ENCODE data around the gene GATD1.

Gene GATD1

DNA sequence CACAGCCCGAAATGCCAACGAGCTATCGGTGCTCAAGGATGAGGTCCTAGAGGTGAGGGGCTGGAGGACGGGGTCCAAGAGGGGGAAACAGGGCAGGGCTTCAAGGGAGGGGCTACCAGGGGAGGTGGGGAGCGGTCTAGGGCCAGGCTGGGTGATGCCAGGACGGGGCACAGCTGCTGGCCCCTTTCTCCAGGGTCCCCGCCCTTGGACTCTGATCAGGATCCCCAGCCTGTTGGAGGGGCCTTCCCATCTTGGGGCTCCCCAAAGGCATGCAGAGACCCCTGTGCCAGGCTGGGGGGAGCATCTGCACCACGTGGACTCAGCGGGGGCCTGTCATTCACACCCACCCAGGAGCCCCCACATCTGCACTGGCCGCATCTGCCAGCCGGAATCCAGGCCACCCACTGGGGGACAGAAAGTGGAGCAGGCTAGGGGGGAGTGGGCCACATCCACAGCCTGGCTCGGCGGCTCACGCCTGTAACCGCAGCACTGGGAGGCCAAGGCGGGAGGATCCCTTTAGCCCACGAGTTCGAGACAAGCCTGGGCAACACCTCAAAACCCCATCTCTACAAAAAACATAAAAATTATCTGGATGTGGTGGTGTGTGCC is 52.4 kb downstream of the GATD1 start:
- DNase-seq: no peak

DNA sequence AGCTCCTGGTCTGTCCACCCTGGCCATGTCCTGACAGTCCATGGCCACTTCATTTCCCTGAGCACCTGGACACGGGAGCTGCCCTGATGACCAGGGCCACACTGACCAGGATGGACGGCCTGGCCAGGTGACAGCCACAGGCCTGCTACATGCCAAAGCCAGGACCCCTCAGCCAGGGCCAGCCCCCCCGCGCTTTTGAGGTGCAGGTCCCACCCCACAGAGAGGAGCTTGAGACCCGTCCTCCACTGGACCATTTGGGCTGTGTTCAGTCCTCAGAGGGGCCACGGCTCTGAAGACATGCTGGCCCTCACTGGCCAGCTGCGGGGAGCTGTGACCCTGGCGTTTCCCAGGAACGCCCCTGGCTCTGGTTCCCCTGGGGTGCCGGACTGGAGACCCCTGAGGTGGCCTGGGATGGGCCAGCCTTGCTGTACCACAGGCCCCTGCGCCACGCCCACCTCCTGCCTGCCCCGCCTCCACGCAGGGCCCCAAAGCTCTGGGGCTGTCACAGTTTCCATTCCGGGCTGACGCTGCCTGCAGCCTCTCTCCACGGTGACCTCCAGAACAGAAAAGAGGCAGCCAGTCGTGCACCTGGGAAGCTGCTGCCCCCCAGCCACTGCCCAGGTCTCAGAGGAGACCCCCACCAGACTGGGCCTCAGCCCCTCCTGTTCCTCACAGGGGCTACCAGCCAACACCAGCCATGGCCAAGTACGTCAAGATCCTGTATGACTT is 53.1 kb downstream of the GATD1 start:
- no peak for DNase-seq

DNA sequence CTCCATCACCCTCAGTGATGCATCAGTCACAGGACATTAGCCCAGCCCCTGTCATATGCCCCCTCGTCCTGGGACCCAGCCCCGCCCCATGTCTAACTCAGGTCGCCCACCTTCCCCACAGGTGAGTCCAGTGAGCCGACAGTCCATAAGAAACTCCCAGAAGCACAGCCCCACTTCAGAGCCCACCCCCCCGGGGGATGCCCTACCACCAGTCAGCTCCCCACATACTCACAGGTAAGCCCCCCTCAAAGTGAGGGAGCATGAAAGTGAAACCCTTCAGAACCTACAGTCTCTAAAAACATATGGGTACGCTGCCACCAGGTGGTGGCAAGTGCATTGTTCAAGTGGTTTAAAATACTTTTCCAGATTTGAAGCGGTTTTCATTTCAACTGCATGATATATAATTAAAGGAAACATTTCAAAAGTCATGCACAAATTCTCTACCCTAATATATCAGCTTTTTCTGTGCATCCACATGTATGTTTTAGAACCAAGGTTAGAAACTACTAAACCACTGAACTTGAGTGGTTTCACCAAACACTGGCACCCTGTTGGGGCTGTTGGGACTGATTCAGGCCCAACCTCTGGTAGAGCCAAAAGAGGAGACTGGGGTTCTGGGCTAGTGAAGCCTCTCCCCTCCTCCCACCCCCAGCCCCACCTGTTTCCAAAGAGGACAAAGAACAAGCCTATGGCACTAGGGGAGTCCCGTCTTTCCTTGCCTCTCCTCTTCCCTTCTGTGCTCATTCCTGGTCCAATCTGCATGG is 54.0 kb downstream of the GATD1 start:
- DNase-seq: peak; percentile 53

DNA sequence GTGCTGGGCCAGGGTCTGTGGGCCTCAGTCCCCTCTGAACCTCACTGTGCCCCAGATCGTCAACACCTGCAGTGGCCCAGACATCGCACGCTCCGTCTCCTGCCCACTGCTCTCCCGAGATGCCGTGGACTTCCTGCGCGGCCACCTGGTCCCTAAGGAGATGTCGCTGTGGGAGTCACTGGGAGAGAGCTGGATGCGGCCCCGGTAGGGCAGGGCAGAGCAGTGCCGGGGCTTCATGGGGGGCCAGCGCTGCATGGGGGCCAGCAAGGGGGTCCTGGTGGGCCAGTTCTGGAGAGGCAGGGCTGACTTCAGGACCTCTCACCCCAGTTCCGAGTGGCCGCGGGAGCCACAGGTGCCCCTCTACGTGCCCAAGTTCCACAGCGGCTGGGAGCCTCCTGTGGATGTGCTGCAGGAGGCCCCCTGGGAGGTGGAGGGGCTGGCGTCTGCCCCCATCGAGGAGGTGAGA is 54.9 kb downstream of the GATD1 start:
- DNase-seq: no peak

DNA sequence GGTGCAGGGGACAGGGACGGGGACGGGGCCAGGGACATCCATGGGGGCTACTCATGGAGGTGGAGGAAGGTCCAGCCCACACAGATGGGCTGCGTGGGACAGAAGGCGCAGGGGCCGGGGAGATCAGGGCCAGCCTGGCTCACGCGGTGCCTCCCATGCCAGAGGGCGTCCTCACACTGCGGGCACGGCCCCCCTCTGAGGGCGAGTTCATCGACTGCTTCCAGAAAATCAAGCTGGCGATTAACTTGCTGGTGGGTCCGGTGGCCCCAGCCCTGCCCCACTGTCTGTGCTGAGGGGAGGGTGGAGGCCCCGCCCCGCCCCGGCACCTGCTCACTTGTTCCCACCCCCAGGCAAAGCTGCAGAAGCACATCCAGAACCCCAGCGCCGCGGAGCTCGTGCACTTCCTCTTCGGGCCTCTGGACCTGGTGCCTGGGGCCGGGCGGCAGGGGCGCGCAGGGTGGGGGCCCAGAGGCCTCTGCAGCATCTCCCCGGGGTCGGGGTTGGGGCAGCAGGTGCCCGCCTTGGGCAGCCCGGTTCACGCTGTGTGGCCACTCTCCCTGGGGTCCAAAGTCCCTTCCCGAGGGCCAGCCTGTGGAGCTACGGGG is 55.4 kb downstream of the GATD1 start:
- DNase-seq: peak; percentile 64

DNA sequence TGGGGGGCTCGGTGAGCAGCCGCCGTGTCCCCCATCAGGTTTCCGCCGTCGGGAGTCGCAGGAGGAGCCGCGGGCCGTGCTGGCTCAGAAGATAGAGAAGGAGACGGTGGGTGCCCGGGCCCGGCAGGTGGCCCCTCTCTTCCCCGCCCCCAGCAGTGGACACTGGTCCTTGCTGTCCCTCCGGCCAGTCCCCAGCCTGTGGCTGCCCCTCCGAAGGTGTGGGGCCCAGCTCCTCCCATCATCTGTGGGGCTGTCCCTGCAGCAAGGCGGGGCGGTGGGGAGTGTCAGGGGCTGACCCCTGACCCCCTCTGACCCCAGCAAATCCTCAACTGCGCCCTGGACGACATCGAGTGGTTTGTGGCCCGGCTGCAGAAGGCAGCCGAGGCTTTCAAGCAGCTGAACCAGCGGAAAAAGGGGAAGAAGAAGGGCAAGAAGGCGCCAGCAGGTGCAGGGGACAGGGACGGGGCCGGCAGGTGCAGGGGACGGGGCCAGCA is 56.0 kb downstream of the GATD1 start:
- peak; percentile 31 for DNase-seq

DNA sequence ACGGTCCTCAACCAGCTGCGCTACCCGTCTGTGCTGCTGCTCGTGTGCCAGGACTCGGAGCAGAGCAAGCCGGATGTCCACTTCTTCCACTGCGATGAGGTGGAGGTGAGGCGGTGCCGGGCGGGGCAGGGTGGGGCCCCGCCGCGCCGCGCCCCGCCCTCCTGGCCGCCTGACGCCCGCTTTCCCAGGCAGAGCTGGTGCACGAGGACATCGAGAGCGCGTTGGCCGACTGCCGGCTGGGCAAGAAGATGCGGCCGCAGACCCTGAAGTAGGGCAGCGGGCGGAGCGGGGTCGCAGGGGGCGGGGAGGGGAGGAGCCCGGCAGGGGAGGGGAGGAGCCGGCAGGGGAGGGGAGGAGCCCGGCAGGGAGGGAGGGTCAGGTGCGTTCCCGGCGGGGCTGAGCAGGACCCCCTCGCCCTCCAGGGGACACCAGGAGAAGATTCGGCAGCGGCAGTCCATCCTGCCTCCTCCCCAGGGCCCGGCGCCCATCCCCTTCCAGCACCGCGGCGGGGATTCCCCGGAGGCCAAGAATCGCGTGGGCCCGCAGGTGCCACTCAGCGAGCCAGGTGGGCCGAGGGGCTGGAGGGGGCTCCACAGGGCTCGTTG is 56.5 kb downstream of the GATD1 start:
- DNase-seq: peak; percentile 70

DNA sequence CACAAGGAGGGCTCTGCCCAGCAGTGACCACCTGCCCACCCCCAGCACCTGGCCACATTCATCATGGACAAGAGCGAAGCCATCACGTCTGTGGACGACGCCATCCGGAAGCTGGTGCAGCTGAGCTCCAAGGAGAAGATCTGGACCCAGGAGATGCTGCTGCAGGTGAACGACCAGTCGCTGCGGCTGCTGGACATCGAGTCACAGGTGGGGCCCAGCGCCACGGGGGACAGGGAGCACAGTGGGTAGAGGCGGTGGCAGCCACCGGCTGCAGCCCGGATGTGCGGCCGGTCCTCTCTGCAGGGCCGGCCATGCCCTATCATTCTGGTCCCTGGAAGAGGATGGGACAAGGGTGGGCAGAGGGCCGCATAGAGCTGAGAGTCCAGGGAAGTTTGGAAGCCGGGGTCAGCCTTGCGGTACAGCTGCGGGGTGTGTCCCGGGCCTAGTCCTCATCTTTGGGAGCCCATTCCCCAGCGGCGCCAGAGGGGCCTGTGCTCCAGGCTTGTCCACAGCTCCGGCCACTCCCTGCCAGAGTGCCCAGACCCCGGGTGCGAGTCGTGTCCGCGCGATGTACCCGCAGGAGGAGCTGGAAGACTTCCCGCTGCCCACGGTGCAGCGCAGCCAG is 57.2 kb downstream of the GATD1 start:
- DNase-seq: no peak

DNA sequence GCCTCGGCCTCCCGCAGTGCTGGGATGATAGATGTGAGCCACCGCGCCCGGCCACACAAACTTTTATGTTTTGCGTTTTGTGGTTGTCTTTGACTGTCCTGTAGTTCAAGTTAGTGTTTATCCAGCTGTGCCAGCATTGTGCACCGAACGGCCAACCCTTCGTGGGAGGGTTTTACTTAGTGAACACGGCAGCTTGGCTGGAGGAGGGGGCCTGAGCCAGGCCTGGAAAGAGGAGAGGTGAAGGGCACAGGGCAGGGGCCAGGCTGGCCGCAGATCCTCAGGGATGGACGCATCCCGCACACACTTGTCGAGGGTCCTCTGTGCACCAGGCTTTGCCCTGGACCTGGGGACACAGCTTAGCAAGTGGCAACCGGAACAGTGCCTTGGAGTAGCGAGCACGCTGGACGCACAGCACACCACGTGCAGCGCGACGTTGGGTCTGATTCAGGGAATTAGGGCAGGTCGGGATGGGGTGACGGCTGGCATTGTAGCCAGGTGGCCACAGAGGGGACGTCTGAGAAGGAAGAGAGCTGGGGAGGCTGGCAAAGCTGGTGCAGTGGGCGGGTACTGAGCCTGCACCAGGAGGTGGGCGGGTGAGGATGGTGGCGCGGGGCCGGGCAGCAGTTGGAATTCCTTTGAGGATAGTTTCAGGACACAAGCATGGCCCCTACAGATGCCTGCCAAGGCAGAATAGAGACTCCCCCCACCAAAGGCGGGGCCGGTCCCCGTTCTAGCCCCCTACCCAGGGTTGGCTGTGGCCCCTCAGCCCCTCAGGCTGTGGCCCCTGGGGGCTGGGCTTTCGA is 57.9 kb downstream of the GATD1 start:
- no peak for DNase-seq

Measured in NCI-H1105 treated with DMSO at 0.1 percent for 48 hours (cell line).